Uterus (tissue), 4 donors: Measurements from ENCODE around the gene GRIK2. TPM values are rescaled to one million over a fixed set of nuclear protein-coding genes. Genes with fewer than 3 reads are reported as not detected.

Source experiments
- DNase-seq, 2 donors: peaks; one replicate each; pipeline ENCODE4 v3.0.0-alpha.2; 2019 to 2020
- H3K27ac ChIP-seq, 2 donors: fragments of 200-600 bp; sonication (generic); 1 replicate in 1 of 2; 2 replicates in 1 of 2; pipeline ENCODE4 v1.5.1; 2016 to 2018
- H3K27me3 ChIP-seq, 2 donors: fragments of 200-600 bp; sonication (generic); one replicate each; pipeline ENCODE4 v1.5.1; 2018 to 2019; ENCODE audit warnings: control low read depth in 1 of 2
- H3K36me3 ChIP-seq, 2 donors: fragments of 200-600 bp; sonication (generic); one replicate each; pipeline ENCODE4 v1.5.1; 2019; ENCODE audit warnings: control low read depth in 1 of 2
- H3K4me1 ChIP-seq, 2 donors: fragments of 200-600 bp; sonication (generic); one replicate each; pipeline ENCODE4 v1.5.1; 2018 to 2019; ENCODE audit warnings: control low read depth in 1 of 2
- H3K4me3 ChIP-seq, 2 donors: fragments of 200-600 bp; sonication (generic); 1 replicate in 1 of 2; 2 replicates in 1 of 2; pipeline ENCODE4 v1.5.1; 2018 to 2019; ENCODE audit warnings: mild to moderate bottlenecking in 1 of 2
- H3K9me3 ChIP-seq, 2 donors: fragments of 200-600 bp; sonication (generic); one replicate each; pipeline ENCODE4 v1.5.1; 2019; ENCODE audit warnings: control low read depth in 1 of 2
- CTCF ChIP-seq, 4 experiments: fragments of 200-600 bp in 2 of 4; fragments of 450-650 bp in 2 of 4; sonication (generic) in 2 of 4; IDR thresholded peaks; one replicate each; pipeline ENCODE4 v1.5.1; 2016 to 2019; ENCODE audit warnings: antibody characterized with exemption in 4 of 4, mild to moderate bottlenecking in 2 of 4, moderate library complexity in 1 of 4
- POLR2A ChIP-seq, 2 donors: fragments of 450-650 bp; IDR thresholded peaks; one replicate each; pipeline ENCODE4 v1.6.1; 2016; ENCODE audit warnings: antibody characterized with exemption in 2 of 2, mild to moderate bottlenecking in 1 of 2, moderate library complexity in 1 of 2
- intact Hi-C: fragments of 100-400 bp; cut with DNase I; formaldehyde crosslinking; loops from one replicate; pipeline ENCODE4 v1.15.1; 2023; ENCODE audit warnings: low total_unique reads
- total RNA-seq, 4 donors: library from RNA; depleted of rRNA in 3 of 4; stranded (reverse); fragments of >200 nt in 3 of 4; gene quantifications; one replicate each; pipeline versions ENCODE4 v1.1.0 to v1.2.4, GENCODE V29; 2014 to 2023
- donor health status: DM: yes; HTN: yes; CAD: no.

Gene GRIK2
- total RNA-seq, 4 donors from 2014 or later = 0.76 to 13.1 TPM; not detected in 2

- Histone ChIP-seq H3K27ac (no peak overlapping the region), H3K4me3 (no peak overlapping the region), H3K4me1 (no peaks in the 10 kb centered on the region), H3K9me3 (no peaks in the 10 kb centered on the region), H3K27me3 (no peaks in the 10 kb centered on the region), H3K36me3 (no peaks in the 10 kb centered on the region)
- DNase-seq = no peak
- TF ChIP-seq POLR2A (IDR thresholded peaks at IDR 0.05) = no peak
- no peak for TF ChIP-seq CTCF (IDR thresholded peaks at IDR 0.05)
- intact Hi-C loops = no loop called here
Observed at GRCh38 chr6:101534386-101534785, 140.9 kb downstream of the GRIK2 start.

- Histone ChIP-seq H3K9me3 (no peaks in the 10 kb centered on the region), H3K4me3 (no peak overlapping the region), H3K27ac (no peak overlapping the region), H3K27me3 (no peaks in the 10 kb centered on the region), H3K4me1 (no peaks in the 10 kb centered on the region), H3K36me3 (no peaks in the 10 kb centered on the region)
- intact Hi-C loops = no loop called here
- no peak for DNase-seq
- TF ChIP-seq CTCF (IDR thresholded peaks at IDR 0.05) (no peak), POLR2A (IDR thresholded peaks at IDR 0.05) (no peak)
Observed at GRCh38 chr6:101534821-101535220, 141.3 kb downstream of the GRIK2 start.

GRCh38 chr6:101537753-101538316 lies 144.3 kb downstream of the GRIK2 start:
- TF ChIP-seq CTCF (IDR thresholded peaks at IDR 0.05) (no peak), POLR2A (IDR thresholded peaks at IDR 0.05) (no peak)
- Histone ChIP-seq H3K27me3 (no peaks in the 10 kb centered on the region), H3K4me3 (no peak overlapping the region), H3K36me3 (no peaks in the 10 kb centered on the region), H3K27ac (no peak overlapping the region), H3K9me3 (no peaks in the 10 kb centered on the region), H3K4me1 (no peaks in the 10 kb centered on the region)
- DNase-seq = no peak
- intact Hi-C loops = no loop called here

GRCh38 chr6:101539510-101540245 lies 146.2 kb downstream of the GRIK2 start:
- H3K9me3 ChIP-seq = no peaks in the 10 kb centered on the region
- H3K4me1 ChIP-seq = no peaks in the 10 kb centered on the region
- DNase-seq = no peak
- intact Hi-C loops = no loop called here
- no peaks in the 10 kb centered on the region for H3K36me3 ChIP-seq
- H3K4me3 ChIP-seq = no peak overlapping the region
- no peaks in the 10 kb centered on the region for H3K27me3 ChIP-seq
- H3K27ac ChIP-seq = no peak overlapping the region
- TF ChIP-seq POLR2A (IDR thresholded peaks at IDR 0.05) (no peak), CTCF (IDR thresholded peaks at IDR 0.05) (no peak)

GRCh38 chr6:101541894-101542293 lies 148.4 kb downstream of the GRIK2 start:
- H3K27me3 ChIP-seq = no peaks in the 10 kb centered on the region
- no peaks in the 10 kb centered on the region for H3K4me1 ChIP-seq
- no peak for TF ChIP-seq POLR2A (IDR thresholded peaks at IDR 0.05)
- TF ChIP-seq CTCF (IDR thresholded peaks at IDR 0.05) = no peak
- intact Hi-C loops = no loop called here
- no peaks in the 10 kb centered on the region for H3K9me3 ChIP-seq
- H3K36me3 ChIP-seq = no peaks in the 10 kb centered on the region
- DNase-seq = no peak
- no peak overlapping the region for H3K4me3 ChIP-seq
- no peak overlapping the region for H3K27ac ChIP-seq
